ENCODE results near the gene STEAP3. TPM values are rescaled to one million over a fixed set of nuclear protein-coding genes. Genes with fewer than 3 reads are reported as not detected.
A peak's percentile ranks its signal among the peaks of the same experiment; 100 is the strongest.

Gene STEAP3
- total RNA-seq, 1 donor from 2014 or later: 11.8 TPM

DNA sequence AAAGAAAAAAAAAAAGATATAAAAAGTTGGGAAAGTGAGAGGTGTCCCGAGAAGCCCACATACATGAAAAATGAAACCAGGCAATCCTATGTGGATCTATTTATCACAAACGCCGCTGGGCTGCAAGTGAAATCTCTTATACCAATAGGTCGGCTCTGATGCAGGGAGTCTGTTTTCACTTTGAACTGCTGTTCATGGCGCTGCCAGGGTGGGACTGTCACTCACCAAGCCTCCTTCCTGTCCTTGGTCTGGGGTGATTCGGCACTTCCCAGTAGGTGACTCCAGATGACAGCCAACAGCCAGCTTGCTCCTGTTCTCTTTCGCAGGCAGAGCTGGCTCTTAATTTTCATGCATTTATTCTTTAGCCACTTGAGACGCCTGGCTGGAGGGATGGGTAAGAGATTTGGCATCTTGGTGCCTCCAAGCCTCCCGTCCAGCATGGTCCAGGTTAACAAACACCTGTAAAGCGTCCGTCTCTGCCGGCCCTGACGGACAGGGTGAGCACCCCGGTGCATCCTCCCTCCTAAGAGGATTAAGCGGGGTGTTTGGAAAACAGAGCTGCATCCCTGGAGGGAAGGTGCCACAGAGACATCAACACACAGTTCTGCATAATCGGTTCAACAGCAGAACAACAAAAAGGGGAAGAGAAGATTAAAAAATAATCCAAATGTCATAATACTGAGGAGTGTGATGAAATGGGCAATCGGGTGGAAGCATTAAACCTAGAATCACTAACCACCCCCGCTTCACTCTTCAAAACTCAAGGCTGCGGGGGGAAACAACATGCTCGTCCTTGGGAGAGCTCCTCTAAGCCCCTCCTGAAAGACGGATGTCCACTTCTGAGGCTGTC lies 58.7 kb downstream of the STEAP3 start:
- no peak for DNase-seq
- intact Hi-C loops (cut with micrococcal nuclease): no loop called here
- peak; percentile 16 for ATAC-seq

DNA sequence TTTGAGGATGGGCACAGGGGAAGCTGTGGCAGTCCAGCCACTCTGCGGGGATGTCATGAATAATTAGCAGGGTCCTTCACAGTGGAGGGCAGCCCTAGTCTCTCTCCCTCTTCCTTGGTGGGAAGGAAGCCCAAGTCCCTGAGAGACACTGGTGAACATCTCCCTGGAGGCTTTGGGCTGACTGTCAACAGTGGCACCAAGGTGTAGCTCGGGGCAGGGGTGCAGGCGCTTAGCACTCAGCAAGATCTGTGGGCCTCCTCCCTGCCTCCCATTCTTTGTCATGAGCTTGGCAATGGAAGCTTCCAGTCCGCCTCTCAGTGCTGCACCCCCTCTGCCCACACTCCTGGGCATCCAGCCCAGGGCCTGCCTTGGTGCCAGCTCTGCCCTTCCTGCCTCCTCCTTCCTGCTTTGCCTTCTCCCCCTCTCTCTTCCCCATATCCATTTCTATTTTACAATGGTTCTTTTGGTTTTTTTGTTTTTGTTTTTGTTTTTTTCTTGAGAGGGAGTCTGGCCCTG lies 59.4 kb downstream of the STEAP3 start:
- ATAC-seq (peak; percentile 92), DNase-seq (peak; percentile 81)
- intact Hi-C loops (cut with micrococcal nuclease): no loop called here

DNA sequence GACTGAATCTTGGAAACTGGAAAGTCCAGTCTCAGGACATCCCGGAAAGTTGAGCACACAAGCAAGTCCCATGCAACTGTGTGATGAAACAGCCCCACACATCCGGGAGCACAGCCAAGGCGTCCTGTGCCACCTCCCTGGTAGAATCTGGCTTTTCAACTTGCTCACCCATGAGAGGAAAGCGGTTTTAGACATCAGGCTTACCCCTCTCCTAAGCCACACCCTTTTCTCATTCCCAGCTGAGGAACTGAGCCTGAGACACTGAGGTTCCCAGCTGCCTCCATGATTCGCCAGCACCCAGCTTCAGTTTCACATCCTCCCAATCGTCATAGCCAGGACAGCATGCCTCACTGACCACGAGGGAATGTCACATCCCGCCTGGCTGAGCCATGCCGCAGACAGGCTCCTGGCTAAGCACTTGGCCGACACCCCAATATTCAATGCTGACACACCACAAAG lies 60.3 kb downstream of the STEAP3 start:
- peak; percentile 72 for ATAC-seq
- intact Hi-C loops (cut with micrococcal nuclease): no loop called here
- DNase-seq: peak; percentile 64

GRCh38 chr2:119286661-119287060 lies 63.0 kb downstream of the STEAP3 start:
- intact Hi-C loops (cut with micrococcal nuclease): no loop called here
- ATAC-seq: no peak
- DNase-seq: no peak

DNA sequence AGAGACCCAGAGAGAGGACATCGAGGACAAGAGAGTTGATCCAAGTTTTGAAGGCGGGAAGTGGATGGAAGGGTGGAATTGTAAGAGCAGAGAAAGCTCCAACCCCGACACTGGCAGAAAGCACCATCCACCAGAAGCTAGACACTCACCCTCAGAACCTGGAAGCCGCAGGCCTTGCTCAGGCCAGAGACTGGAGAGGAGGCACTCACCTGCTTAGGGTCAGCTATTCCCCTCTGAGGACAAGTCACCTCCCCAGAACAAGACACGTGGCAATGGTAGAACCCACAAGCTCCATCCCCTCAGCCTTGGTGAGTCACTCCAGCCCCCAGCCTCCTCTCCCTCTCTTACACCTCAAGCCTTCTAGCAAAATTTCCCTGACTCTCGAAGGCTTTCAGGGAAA lies 64.9 kb downstream of the STEAP3 start:
- intact Hi-C loops (cut with micrococcal nuclease): no loop called here
- ATAC-seq (no peak), DNase-seq (no peak)

- no peak for DNase-seq
- ATAC-seq: peak; percentile 52
- intact Hi-C loops (cut with micrococcal nuclease): no loop called here
These were observed 65.5 kb downstream of the STEAP3 start for GRCh38 chr2:119289093-119289492.

- ATAC-seq (no peak), DNase-seq (no peak)
- intact Hi-C loops (cut with micrococcal nuclease): no loop called here
These were observed 66.0 kb downstream of the STEAP3 start for GRCh38 chr2:119289642-119290041.

- DNase-seq (peak; percentile 86), ATAC-seq (peak; percentile 80)
- intact Hi-C loops (cut with micrococcal nuclease): no loop called here
These were observed 67.4 kb downstream of the STEAP3 start for GRCh38 chr2:119290859-119291587.

DNA sequence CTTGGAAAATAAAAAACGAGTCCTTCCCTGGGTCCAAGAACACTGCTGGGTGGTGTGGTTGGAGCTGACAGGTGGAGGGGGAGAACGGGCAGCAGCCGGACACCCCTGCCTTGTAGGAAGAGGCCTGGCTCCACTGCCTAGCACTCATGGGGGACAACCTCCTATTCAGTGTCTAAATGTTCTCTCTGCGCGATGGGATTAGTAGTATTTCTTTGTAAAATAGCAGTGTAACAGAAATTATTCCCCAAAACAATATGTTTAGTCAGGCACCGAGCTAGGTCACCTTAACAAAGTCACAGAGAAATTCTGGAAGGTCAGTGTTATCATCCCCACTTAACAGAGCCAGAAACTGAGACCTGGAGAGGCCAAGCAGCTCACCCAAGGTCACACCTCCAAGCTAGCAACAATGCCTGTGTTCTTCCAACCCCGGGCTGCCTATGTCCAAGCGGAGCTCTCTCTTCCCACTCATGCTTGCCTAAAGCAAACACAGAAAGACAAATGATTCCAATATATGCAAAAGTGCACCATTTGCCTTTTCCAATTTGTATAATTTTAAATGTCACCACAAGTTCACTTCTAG lies 68.0 kb downstream of the STEAP3 start:
- ATAC-seq (no peak), DNase-seq (no peak)
- intact Hi-C loops (cut with micrococcal nuclease): no loop called here

- intact Hi-C loops (cut with micrococcal nuclease): no loop called here
- ATAC-seq (no peak), DNase-seq (no peak)
These were observed 68.6 kb downstream of the STEAP3 start for GRCh38 chr2:119292226-119292625.

GRCh38 chr2:119293254-119293653 lies 69.6 kb downstream of the STEAP3 start:
- DNase-seq (no peak), ATAC-seq (no peak)
- intact Hi-C loops (cut with micrococcal nuclease): no loop called here

GRCh38 chr2:119293900-119294299 lies 70.3 kb downstream of the STEAP3 start:
- ATAC-seq (peak; percentile 73), DNase-seq (no peak)
- intact Hi-C loops (cut with micrococcal nuclease): no loop called here

GRCh38 chr2:119294671-119295070 lies 71.0 kb downstream of the STEAP3 start:
- ATAC-seq: no peak
- no peak for DNase-seq
- intact Hi-C loops (cut with micrococcal nuclease): no loop called here

DNA sequence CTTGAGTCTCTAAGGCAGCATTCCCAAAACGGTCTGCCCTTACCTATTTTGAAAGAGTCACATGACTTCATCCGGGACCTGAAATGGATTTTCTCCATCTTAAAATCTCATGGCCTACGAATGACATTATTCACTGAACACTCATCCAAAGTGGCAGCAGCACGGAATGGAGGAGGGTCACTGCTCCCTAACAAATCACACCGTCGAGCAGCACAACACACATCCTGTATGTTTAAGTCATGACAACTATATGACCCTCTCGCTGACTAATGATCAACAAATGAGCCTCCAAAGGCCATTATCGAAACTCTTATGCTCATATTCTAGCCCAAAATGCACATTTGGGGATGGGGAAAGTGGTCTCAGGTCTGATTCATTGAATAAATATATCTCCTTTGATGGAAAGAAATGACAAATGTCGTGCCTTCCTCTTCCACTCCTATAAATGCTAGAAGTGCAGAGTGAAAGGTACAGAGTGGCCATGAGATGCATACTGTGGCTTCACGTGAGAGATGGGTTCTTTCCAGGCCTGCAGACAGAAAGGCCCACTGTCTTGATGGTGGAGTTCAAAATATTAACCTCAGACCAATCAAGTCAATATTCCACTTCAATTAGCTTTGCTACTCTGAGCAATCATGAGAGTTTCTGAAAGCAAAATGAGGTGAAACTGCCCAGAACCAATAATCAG lies 72.2 kb downstream of the STEAP3 start:
- ATAC-seq (no peak), DNase-seq (no peak)
- intact Hi-C loops (cut with micrococcal nuclease): no loop called here

- intact Hi-C loops (cut with micrococcal nuclease): no loop called here
- DNase-seq (no peak), ATAC-seq (no peak)
These were observed 77.8 kb downstream of the STEAP3 start for GRCh38 chr2:119301413-119301812.

DNA sequence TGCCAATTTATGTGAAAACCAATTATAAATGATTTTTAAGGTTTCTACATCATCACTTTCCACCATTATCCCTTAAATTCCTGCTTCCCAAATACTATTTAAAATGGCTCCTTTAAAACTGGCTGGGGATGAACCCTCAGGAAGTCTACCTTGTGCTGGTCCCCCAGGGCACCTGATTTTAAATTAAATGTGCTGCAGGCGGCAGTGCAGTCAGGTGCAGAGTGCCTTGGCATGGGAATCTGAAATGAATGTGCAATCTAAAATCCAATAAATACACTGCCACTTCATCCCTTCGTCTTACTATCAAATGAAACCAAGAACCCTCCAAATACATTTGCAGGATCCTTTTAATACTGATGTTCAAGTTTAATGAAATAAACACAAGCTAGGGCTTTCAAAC lies 81.2 kb downstream of the STEAP3 start:
- intact Hi-C loops (cut with micrococcal nuclease): no loop called here
- ATAC-seq (peak; percentile 28), DNase-seq (no peak)

DNA sequence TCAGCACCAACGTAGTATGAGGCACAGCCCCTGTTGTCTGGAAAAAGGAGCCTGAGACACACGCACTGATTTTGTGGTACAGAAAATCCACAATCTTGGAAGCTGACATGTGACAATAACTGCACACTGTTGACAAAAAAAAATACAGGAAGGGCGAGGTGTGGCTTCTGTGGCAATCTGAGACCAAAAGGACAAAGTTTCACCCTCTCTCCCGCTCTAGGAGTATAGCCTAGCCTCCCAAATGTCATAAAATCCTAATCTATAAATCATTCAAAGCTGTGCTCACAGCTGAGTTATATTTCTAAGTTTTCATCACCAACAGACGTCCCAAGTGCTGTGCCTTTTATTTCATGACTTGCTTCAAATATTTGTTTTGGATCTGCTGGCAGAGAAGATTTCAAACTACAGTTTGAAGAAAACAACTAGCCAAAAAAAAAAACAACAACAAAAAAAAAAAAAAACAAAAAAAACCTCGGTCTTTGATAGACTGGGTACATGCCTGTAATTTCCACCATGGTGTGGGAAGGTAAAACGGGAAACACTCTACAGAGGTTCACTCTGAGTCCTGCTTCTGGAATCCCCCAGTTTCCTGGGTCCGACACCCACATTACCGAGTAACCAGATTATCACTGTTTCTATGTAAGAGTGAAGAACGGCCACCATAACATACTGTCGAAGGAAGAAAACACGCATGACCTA lies 82.0 kb downstream of the STEAP3 start:
- intact Hi-C loops (cut with micrococcal nuclease): no loop called here
- ATAC-seq: peak; percentile 49
- DNase-seq: no peak

GRCh38 chr2:119306196-119306590 lies 82.6 kb downstream of the STEAP3 start:
- intact Hi-C loops (cut with micrococcal nuclease): no loop called here
- no peak for DNase-seq
- ATAC-seq: peak; percentile 64

Data from left ventricle myocardium superior (tissue), 1 donor.